AG04449 (cell line): Measurements from ENCODE around the gene SLC35C1.
"Not testable (repeated sequence)": the region's sequence is repeated elsewhere in the genome, so short reads cannot be mapped to it uniquely, and the experiment has no call there.

Experiments used
- CTCF ChIA-PET: fragments of 350-600 bp; formaldehyde crosslinking; extraction: SDS; loops from one replicate; lab custom pipeline; 2021; ENCODE audit warnings: antibody characterized with exemption; lab: Yijun Ruan, JAX
- POLR2A ChIA-PET: fragments of 400-600, 350-600 bp; formaldehyde crosslinking; extraction: SDS; loops from one replicate; lab custom pipeline; 2020; ENCODE audit warnings: antibody characterized with exemption, inconsistent platforms; lab: Yijun Ruan, JAX
- DNase-seq: peaks from one replicate; pipeline ENCODE4 v3.0.0-alpha.2; 2010; ENCODE audit warnings: low read depth, low spot score
- H3K4me3 ChIP-seq: 2 replicates; pipeline ENCODE4 v1.5.1; 2011; ENCODE audit warnings: low read depth, mild to moderate bottlenecking, control low read depth, low read length
- TF ChIP-seq, protein P1 (sequence below): IDR thresholded peaks from one replicate; pipeline ENCODE4 v1.5.1; 2011; ENCODE audit warnings: mild to moderate bottlenecking, moderate library complexity, low read length, control low read depth, inconsistent platforms; ENCODE audit not compliant: insufficient read depth; ENCODE audit errors: missing control alignments

SLC35C1 gene

GRCh38 chr11:45806937-45807791 lies 2.2 kb downstream of the SLC35C1 start:
- TF ChIP-seq, protein P1, sequence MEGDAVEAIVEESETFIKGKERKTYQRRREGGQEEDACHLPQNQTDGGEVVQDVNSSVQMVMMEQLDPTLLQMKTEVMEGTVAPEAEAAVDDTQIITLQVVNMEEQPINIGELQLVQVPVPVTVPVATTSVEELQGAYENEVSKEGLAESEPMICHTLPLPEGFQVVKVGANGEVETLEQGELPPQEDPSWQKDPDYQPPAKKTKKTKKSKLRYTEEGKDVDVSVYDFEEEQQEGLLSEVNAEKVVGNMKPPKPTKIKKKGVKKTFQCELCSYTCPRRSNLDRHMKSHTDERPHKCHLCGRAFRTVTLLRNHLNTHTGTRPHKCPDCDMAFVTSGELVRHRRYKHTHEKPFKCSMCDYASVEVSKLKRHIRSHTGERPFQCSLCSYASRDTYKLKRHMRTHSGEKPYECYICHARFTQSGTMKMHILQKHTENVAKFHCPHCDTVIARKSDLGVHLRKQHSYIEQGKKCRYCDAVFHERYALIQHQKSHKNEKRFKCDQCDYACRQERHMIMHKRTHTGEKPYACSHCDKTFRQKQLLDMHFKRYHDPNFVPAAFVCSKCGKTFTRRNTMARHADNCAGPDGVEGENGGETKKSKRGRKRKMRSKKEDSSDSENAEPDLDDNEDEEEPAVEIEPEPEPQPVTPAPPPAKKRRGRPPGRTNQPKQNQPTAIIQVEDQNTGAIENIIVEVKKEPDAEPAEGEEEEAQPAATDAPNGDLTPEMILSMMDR, result no peak
- CTCF ChIA-PET, result interaction anchor here (1.1 to 1.5 kb wide), 2 partner anchors 35 to 36 kb away, joined by 3 to 7 read pairs; no protein-coding TSS in a partner anchor
- no peak for DNase-seq
- peak overlapping the region; percentile 88 for H3K4me3 ChIP-seq
- POLR2A ChIA-PET, result no interaction called here

GRCh38 chr11:45807792-45808238 lies 2.9 kb downstream of the SLC35C1 start:
- CTCF ChIA-PET, result no interaction called here
- POLR2A ChIA-PET, result no interaction called here
- H3K4me3 ChIP-seq, result peak overlapping the region; percentile 88
- DNase-seq, result no peak
- TF ChIP-seq, protein P1, result no peak

DNA sequence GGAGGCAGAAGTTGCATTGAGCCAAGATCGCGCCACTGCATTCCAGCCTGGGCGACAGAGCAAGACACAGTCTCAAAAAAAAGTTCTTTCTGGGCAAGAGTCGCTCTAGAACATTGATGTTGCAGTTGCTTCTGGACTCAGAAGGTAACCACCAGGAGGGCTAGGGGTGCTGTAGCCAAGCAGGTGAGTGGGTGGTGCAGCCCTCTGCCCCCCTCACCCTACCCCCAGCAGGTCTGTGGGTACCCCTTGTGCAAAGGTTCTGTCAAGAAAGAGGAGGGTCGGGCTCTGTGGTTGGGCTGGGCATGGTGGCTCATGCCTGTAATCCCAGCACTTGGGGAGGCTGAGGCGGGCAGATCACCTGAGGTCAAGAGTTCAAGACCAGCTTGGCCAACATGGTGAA lies 3.5 kb downstream of the SLC35C1 start:
- CTCF ChIA-PET, H3K4me3 ChIP-seq, DNase-seq, POLR2A ChIA-PET: not testable (repeated sequence)

DNA sequence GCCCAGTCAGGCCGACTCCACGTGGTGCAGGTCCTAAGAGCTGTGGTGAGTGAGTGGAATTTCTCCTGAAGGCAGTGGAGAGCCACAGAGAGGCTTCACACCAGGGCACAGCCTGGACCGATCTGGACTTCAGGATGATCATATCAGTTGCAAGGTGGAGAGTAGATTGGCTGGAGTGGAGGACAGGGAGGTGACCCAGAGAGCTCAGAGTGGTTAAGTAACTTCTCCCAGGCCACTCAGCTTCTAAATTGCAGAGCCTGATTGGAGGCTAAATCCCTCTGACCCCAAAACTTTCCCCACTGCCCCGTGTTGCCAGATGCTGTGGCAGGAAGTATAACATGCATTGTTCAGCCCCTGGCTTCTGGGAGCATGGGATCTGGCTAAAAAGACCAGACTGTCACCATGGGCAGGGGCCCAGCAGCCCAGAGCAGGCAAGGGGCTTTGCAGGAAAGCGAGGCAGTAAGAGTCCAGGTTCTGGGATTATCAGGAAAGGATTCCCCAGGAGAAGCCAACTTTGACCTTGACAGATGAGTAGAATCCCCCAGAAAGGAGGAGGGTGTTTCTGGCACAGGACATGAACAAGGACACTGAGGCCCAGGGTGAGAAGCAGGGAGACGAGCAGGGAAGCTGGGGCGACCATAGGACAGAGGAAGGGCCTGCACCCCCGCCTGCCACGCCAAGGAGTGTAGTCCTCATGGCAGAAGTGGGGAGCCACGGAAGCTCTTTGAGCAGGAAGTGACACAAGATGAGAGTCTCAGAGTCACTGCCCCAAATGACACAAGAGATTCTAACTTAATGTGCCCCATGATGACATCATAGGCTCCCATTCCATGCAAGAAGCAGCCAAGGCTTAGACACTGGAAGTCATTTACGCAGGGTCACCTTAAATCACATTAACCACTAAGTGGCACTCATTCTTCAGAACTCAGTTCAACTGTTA lies 4.8 kb downstream of the SLC35C1 start:
- POLR2A ChIA-PET, result no interaction called here
- H3K4me3 ChIP-seq, result no peak overlapping the region
- CTCF ChIA-PET, result interaction anchor here (1.2 to 1.3 kb wide), 2 partner anchors 12 to 39 kb away, joined by 3 read pairs; no protein-coding TSS in a partner anchor
- TF ChIP-seq, protein P1, result no peak
- DNase-seq, result no peak

DNA sequence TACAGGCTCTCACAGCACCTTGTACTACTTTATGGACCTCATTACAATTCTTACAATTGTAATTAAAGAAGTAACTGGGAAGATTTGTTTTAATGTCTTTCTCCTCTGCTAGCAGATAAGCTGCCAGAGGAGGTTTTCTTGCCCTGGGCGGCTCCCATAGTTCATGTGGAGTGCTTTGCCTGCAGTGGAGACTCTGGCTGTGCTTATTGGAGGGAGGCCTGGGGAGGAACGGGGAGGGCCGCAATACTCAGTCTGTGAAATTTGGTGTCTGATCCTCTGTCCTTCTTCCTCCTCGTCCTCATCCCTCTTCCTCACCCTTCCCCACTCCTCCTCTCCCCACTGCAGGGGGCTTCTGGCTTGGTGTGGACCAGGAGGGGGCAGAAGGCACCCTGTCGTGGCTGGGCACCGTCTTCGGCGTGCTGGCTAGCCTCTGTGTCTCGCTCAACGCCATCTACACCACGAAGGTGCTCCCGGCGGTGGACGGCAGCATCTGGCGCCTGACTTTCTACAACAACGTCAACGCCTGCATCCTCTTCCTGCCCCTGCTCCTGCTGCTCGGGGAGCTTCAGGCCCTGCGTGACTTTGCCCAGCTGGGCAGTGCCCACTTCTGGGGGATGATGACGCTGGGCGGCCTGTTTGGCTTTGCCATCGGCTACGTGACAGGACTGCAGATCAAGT lies 5.6 kb downstream of the SLC35C1 start:
- TF ChIP-seq, protein P1, result no peak
- DNase-seq, result no peak
- CTCF ChIA-PET, result interaction anchor here (1.3 kb wide), 1 partner anchor 12 kb away, joined by 3 read pairs; no protein-coding TSS in a partner anchor
- POLR2A ChIA-PET, result no interaction called here
- H3K4me3 ChIP-seq, result no peak overlapping the region

DNA sequence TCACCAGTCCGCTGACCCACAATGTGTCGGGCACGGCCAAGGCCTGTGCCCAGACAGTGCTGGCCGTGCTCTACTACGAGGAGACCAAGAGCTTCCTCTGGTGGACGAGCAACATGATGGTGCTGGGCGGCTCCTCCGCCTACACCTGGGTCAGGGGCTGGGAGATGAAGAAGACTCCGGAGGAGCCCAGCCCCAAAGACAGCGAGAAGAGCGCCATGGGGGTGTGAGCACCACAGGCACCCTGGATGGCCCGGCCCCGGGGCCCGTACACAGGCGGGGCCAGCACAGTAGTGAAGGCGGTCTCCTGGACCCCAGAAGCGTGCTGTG lies 6.1 kb downstream of the SLC35C1 start:
- no peak for DNase-seq
- CTCF ChIA-PET, result interaction anchor here (1.3 kb wide), 1 partner anchor 11 kb away, joined by 3 read pairs; no protein-coding TSS in a partner anchor
- H3K4me3 ChIP-seq, result no peak overlapping the region
- TF ChIP-seq, protein P1, result no peak
- POLR2A ChIA-PET, result no interaction called here
